NCI-H2107 (cell line): ENCODE data around the gene SNX20.

Source experiments
- DNase-seq: peaks from one replicate; lab custom pipeline; 2025; lab: John Stamatoyannopoulos, UW

The SNX20 gene

GRCh38 chr16:50680556-50680893 lies 587 bp downstream of the SNX20 start:
- no peak for DNase-seq

GRCh38 chr16:50679676-50680555 lies 1.2 kb downstream of the SNX20 start:
- DNase-seq, result no peak

GRCh38 chr16:50679266-50679665 lies 1.8 kb downstream of the SNX20 start:
- DNase-seq, result no peak

GRCh38 chr16:50678531-50678930 lies 2.6 kb downstream of the SNX20 start:
- DNase-seq, result no peak

- DNase-seq, result no peak
Measured at GRCh38 chr16:50677351-50677750, 3.8 kb downstream of the SNX20 start.

GRCh38 chr16:50676684-50677225 lies 4.4 kb downstream of the SNX20 start:
- no peak for DNase-seq

GRCh38 chr16:50675686-50676610 lies 5.2 kb downstream of the SNX20 start:
- no peak for DNase-seq

GRCh38 chr16:50674831-50675230 lies 6.3 kb downstream of the SNX20 start:
- no peak for DNase-seq

GRCh38 chr16:50673496-50674275 lies 7.4 kb downstream of the SNX20 start:
- DNase-seq, result no peak

GRCh38 chr16:50671644-50672260 lies 9.4 kb downstream of the SNX20 start:
- no peak for DNase-seq

GRCh38 chr16:50670476-50670875 lies 10.6 kb downstream of the SNX20 start:
- no peak for DNase-seq

- DNase-seq, result no peak
Measured at GRCh38 chr16:50669741-50670140, 11.4 kb downstream of the SNX20 start.

GRCh38 chr16:50668368-50669008 lies 12.6 kb downstream of the SNX20 start:
- no peak for DNase-seq

- DNase-seq, result no peak
Measured at GRCh38 chr16:50667497-50668367, 13.4 kb downstream of the SNX20 start.

GRCh38 chr16:50666658-50667496 lies 14.2 kb downstream of the SNX20 start:
- no peak for DNase-seq

- DNase-seq, result peak; percentile 59
Measured at GRCh38 chr16:50665128-50665878, 15.8 kb downstream of the SNX20 start.

GRCh38 chr16:50664270-50664669 lies 16.8 kb downstream of the SNX20 start:
- DNase-seq, result no peak

GRCh38 chr16:50662306-50662940 lies 18.7 kb downstream of the SNX20 start:
- DNase-seq, result no peak
